Trophoblast cell (in vitro differentiated cells and primary cell): ENCODE measurements around the gene OPA3.

ENCODE experiments used
- DNase-seq, 2 donors: peaks; one replicate each; pipeline ENCODE4 v3.0.0-alpha.2; 2016
- H2AFZ ChIP-seq: 2 replicates; pipeline ENCODE4 v1.6.1; 2013; ENCODE audit warnings: low read length, moderate library complexity, mild to moderate bottlenecking; ENCODE audit not compliant: insufficient read depth, poor library complexity
- H2AK5ac ChIP-seq: 2 replicates; pipeline ENCODE4 v1.6.1; 2013; ENCODE audit warnings: mild to moderate bottlenecking, low read length
- H2BK120ac ChIP-seq: 2 replicates; pipeline ENCODE4 v1.6.1; 2013; ENCODE audit warnings: low read length, mild to moderate bottlenecking, moderate library complexity; ENCODE audit not compliant: insufficient read depth, poor library complexity
- H2BK12ac ChIP-seq: 2 replicates; pipeline ENCODE4 v1.6.1; 2013; ENCODE audit warnings: mild to moderate bottlenecking, low read length, moderate library complexity
- H2BK5ac ChIP-seq: 2 replicates; pipeline ENCODE4 v1.6.1; 2013; ENCODE audit warnings: low read length, low read depth, moderate library complexity, mild to moderate bottlenecking; ENCODE audit not compliant: poor library complexity
- H3K14ac ChIP-seq: 2 replicates; pipeline ENCODE4 v1.6.1; 2013; ENCODE audit warnings: mild to moderate bottlenecking, low read length
- H3K18ac ChIP-seq: 2 replicates; pipeline ENCODE4 v1.6.1; 2013; ENCODE audit warnings: mild to moderate bottlenecking, low read length
- H3K23ac ChIP-seq: 2 replicates; pipeline ENCODE4 v1.6.1; 2013; ENCODE audit warnings: low read length
- H3K27ac ChIP-seq: 2 replicates; pipeline ENCODE4 v1.5.1; 2013; ENCODE audit warnings: low read depth, mild to moderate bottlenecking, inconsistent platforms, low read length, moderate library complexity
- H3K27me3 ChIP-seq: 2 replicates; pipeline ENCODE4 v1.6.1; 2013; ENCODE audit warnings: inconsistent platforms, mild to moderate bottlenecking, low read length, moderate library complexity; ENCODE audit not compliant: insufficient read depth
- H3K36me3 ChIP-seq, 2 experiments: 1 replicate in 1 of 2; 2 replicates in 1 of 2; pipeline ENCODE4 v1.6.1; 2013; ENCODE audit warnings: low read length in 2 of 2, mild to moderate bottlenecking in 2 of 2, moderate library complexity in 1 of 2; ENCODE audit not compliant: insufficient read depth in 2 of 2, control insufficient read depth in 1 of 2
- H3K4ac ChIP-seq: 2 replicates; pipeline ENCODE4 v1.6.1; 2013; ENCODE audit warnings: low read depth, mild to moderate bottlenecking, low read length, moderate library complexity
- H3K4me1 ChIP-seq, 2 experiments: 1 replicate in 1 of 2; 2 replicates in 1 of 2; pipeline ENCODE4 v1.6.1; 2013; ENCODE audit warnings: low read length in 2 of 2, mild to moderate bottlenecking in 2 of 2, moderate library complexity in 1 of 2; ENCODE audit not compliant: insufficient read depth in 2 of 2, control insufficient read depth in 1 of 2
- H3K4me2 ChIP-seq: 2 replicates; pipeline ENCODE4 v1.6.1; 2013; ENCODE audit warnings: inconsistent platforms, mild to moderate bottlenecking, low read length, moderate library complexity
- H3K4me3 ChIP-seq: 2 replicates; pipeline ENCODE4 v1.5.1; 2013; ENCODE audit warnings: mild to moderate bottlenecking, low read depth, low read length, inconsistent platforms
- H3K79me1 ChIP-seq: one replicate; pipeline ENCODE4 v1.6.1; 2013; ENCODE audit warnings: low read length
- H3K79me2 ChIP-seq: 2 replicates; pipeline ENCODE4 v1.6.1; 2013; ENCODE audit warnings: low read length, mild to moderate bottlenecking; ENCODE audit not compliant: control insufficient read depth, insufficient read depth, poor library complexity
- H3K9ac ChIP-seq: 2 replicates; pipeline ENCODE4 v1.6.1; 2013; ENCODE audit warnings: mild to moderate bottlenecking, low read length
- H3K9me3 ChIP-seq: 2 replicates; pipeline ENCODE4 v1.6.1; 2013; ENCODE audit warnings: low read depth, mild to moderate bottlenecking, control low read depth, inconsistent platforms, low read length; ENCODE audit not compliant: insufficient read depth
- H4K12ac ChIP-seq: 2 replicates; pipeline ENCODE4 v1.6.1; 2013; ENCODE audit warnings: low read depth, mild to moderate bottlenecking, low read length, moderate library complexity
- H4K8ac ChIP-seq: 2 replicates; pipeline ENCODE4 v1.6.1; 2013; ENCODE audit warnings: low read depth, mild to moderate bottlenecking, low read length, moderate library complexity
- H4K91ac ChIP-seq: one replicate; pipeline ENCODE4 v1.6.1; 2013; ENCODE audit warnings: low read depth, mild to moderate bottlenecking, low read length, moderate library complexity
- WGBS: extraction: QIAGEN DNeasy Blood & Tissue Kit; methylation state at CpG from one replicate; pipeline ENCODE4 v1.1.7; 2013; ENCODE audit warnings: missing lambda C conversion rate; ENCODE audit not compliant: insufficient read length, insufficient coverage; ENCODE audit errors: extremely low coverage; 5-methylcytosine and 5-hydroxymethylcytosine counted together

OPA3 gene

DNA sequence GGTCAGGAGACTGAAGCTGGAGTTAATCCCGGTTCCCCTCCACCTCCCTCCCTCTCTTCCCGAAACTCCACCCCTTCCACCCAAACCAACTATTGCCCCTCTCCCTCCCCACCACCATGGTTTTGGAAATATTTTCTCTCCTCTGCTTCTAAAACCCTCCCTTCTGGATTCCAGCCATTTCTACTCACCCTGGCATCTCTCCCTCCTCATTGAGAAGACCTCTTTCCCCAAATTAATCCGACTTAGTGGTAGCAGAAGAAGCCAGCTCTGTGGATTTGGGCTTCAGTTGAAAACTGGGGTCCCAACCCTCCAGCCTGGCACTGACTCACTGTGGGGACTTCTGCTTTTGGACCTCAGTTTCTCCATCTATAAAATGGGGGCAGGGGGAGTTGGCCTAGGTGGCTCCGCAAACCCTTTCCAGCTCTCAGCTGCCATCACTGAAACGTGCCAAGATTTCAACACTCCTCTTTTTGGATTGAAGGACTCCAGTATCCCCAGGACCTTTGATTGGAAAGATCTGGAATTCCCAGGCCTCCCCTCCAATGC lies 15.8 kb upstream of the OPA3 start:
- WGBS = no CpG with 5 or more reads among the region's 5 CpGs

DNA sequence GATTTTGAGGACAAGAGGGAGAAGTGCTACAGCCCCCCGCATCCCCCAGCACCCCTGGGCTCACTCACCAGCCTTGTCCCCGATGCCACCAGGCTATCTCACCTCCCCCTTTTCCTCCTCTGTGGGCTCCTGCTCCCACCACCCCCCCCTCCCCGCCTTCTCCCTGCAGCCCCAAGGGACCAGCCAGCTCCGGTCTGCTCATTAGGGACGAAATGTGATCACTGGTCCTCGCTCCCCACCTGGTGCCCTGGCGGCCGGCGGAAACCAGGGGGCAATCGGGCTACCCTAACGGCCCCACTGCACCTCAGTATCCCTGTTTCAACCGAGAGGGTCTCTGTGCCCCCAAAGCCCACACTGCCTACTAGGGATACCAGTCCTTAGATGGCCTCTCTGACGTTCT lies 14.7 kb upstream of the OPA3 start:
- Histone ChIP-seq H4K91ac (no peak overlapping the region), H4K8ac (no peak overlapping the region), H2BK12ac (no peak overlapping the region), H3K4me2 (no peak overlapping the region), H3K9ac (no peak overlapping the region), H3K4ac (no peak overlapping the region), H3K27me3 (peaks cover 54% of the 10 kb centered on the region), H3K36me3 (no peaks in the 10 kb centered on the region), H2BK120ac (no peak overlapping the region), H3K4me3 (no peak overlapping the region), H3K27ac (no peak overlapping the region), H3K79me1 (no peaks in the 10 kb centered on the region), H2BK5ac (no peak overlapping the region), H4K12ac (no peak overlapping the region), H3K9me3 (peaks cover 2% of the 10 kb centered on the region), H2AK5ac (no peak overlapping the region), H3K4me1 (no peaks in the 10 kb centered on the region), H3K23ac (no peak overlapping the region), H3K79me2 (no peaks in the 10 kb centered on the region), H3K14ac (no peak overlapping the region), H2AFZ (no peak overlapping the region), H3K18ac (no peak overlapping the region)
- WGBS = no CpG with 5 or more reads among the region's 13 CpGs
- DNase-seq = no peak

More for the DNA sequence above, 15.8 kb upstream of the OPA3 start:
- H4K8ac ChIP-seq = no peak overlapping the region
- no peak overlapping the region for H3K4me3 ChIP-seq
- no peak overlapping the region for H2BK120ac ChIP-seq
- no peaks in the 10 kb centered on the region for H3K36me3 ChIP-seq
- no peak overlapping the region for H3K14ac ChIP-seq
- DNase-seq = no peak
- no peak overlapping the region for H4K91ac ChIP-seq
- H3K4me2 ChIP-seq = no peak overlapping the region
- peaks cover 2% of the 10 kb centered on the region for H3K9me3 ChIP-seq
- H4K12ac ChIP-seq = no peak overlapping the region
- no peak overlapping the region for H3K18ac ChIP-seq
- H3K27ac ChIP-seq = no peak overlapping the region
- H3K79me2 ChIP-seq = no peaks in the 10 kb centered on the region
- no peak overlapping the region for H2AK5ac ChIP-seq
- H3K4me1 ChIP-seq = no peaks in the 10 kb centered on the region
- no peak overlapping the region for H3K9ac ChIP-seq
- H3K79me1 ChIP-seq = no peaks in the 10 kb centered on the region
- no peak overlapping the region for H2AFZ ChIP-seq
- H3K23ac ChIP-seq = no peak overlapping the region
- peaks cover 54% of the 10 kb centered on the region for H3K27me3 ChIP-seq
- H2BK5ac ChIP-seq = no peak overlapping the region
- no peak overlapping the region for H3K4ac ChIP-seq
- no peak overlapping the region for H2BK12ac ChIP-seq

DNA sequence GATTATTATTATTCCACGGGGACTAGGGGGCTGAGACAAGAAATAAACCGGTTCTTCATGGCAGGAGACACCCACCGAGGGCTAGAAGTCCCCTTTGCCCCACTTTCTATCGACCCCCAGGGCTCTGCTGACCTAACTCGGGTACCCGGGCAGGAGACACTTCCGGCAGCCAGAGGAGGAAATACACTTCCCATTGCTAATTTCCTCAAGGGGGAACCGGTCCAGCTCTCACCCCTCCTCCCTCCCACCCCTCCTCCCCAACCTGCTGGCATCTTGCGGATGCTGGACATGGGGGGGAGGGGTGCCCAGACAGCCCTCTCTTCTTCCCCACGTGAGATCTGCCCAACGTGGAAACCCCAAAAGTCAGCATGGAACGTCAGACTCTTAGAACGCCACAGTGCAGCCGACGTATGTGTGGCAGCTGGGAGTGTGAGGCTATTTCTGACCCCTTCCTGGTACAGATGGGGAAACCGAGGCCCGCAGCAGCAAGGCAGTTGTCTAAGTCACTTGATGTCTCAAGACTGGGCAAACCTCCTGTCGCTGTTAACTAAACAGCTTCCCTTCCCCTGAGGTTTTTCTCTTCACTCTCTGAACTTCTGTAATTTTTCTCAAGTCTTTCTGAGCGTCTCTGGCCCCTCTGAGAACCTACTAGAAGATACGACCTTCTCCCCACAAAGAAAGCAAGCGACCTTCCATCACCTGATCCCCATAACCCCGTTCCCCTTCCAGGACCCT lies 13.8 kb upstream of the OPA3 start:
- no CpG with 5 or more reads among the region's 22 CpGs for WGBS
- no peak overlapping the region for H3K18ac ChIP-seq

DNA sequence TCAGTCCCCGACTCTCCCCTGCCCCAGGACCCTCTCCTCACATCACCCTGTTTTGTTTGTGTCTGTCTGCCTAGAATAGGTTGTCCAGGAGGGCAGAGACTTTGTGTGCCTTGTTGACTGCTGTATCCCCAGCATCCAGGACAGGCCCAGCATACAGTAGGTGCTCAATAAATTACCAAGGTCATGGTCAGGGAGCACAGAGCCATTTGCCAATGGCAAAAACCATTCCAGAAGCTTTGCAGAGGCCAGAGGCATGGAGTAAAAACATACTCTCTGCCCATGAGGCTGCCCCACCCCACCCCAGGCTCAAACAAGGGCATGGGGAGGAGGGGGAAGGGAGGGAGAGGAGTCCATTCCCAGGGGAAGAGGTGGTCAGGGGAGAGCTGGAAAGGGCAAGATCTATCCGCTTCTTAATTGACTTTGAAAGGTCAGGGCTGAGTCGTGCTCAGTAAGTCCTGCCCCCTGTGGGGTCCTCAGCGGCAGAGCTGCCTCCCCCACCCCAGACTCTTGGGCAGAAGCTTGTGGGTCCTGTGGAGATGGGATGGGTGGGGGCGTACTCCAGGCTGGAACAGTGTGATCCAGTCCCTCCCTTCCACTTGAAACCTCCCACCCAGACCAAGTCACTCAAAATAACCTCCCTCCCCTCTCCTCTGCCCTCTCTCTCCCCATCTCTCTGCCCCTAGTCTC lies 13.0 kb upstream of the OPA3 start:
- H3K4me3 ChIP-seq = no peak overlapping the region
- H3K79me1 ChIP-seq = no peaks in the 10 kb centered on the region
- no CpG with 5 or more reads among the region's 5 CpGs for WGBS
- DNase-seq = no peak
- H2AFZ ChIP-seq = no peak overlapping the region
- H3K27me3 ChIP-seq = peaks cover 51% of the 10 kb centered on the region
- no peak overlapping the region for H4K12ac ChIP-seq
- no peak overlapping the region for H2BK120ac ChIP-seq
- no peak overlapping the region for H3K4ac ChIP-seq
- H3K36me3 ChIP-seq = no peaks in the 10 kb centered on the region
- H4K8ac ChIP-seq = no peak overlapping the region
- H3K4me1 ChIP-seq = no peaks in the 10 kb centered on the region
- no peak overlapping the region for H3K14ac ChIP-seq
- H3K18ac ChIP-seq = no peak overlapping the region
- H4K91ac ChIP-seq = no peak overlapping the region
- peak overlapping the region; percentile 30 for H3K9ac ChIP-seq
- H3K79me2 ChIP-seq = no peaks in the 10 kb centered on the region
- peaks cover 2% of the 10 kb centered on the region for H3K9me3 ChIP-seq
- no peak overlapping the region for H3K23ac ChIP-seq
- no peak overlapping the region for H2BK12ac ChIP-seq
- no peak overlapping the region for H2BK5ac ChIP-seq
- no peak overlapping the region for H2AK5ac ChIP-seq
- H3K4me2 ChIP-seq = no peak overlapping the region
- no peak overlapping the region for H3K27ac ChIP-seq

More for the DNA sequence above, 13.8 kb upstream of the OPA3 start:
- Histone ChIP-seq H2BK120ac (no peak overlapping the region), H4K91ac (no peak overlapping the region), H4K8ac (no peak overlapping the region), H2BK5ac (no peak overlapping the region), H3K27ac (no peak overlapping the region), H2BK12ac (no peak overlapping the region), H3K14ac (no peak overlapping the region), H3K4ac (no peak overlapping the region), H3K79me2 (no peaks in the 10 kb centered on the region), H3K4me1 (no peaks in the 10 kb centered on the region), H3K9me3 (peaks cover 2% of the 10 kb centered on the region), H3K4me2 (no peak overlapping the region), H3K23ac (no peak overlapping the region), H2AFZ (no peak overlapping the region), H2AK5ac (no peak overlapping the region), H3K27me3 (peaks cover 54% of the 10 kb centered on the region), H3K4me3 (no peak overlapping the region), H3K79me1 (no peaks in the 10 kb centered on the region), H3K36me3 (no peaks in the 10 kb centered on the region), H4K12ac (no peak overlapping the region), H3K9ac (no peak overlapping the region)
- no peak for DNase-seq
